HG02798 (cell line): ENCODE results near the gene SS18L1.
"Not testable (repeated sequence)": the region's sequence is repeated elsewhere in the genome, so short reads cannot be mapped to it uniquely, and the experiment has no call there.

Source experiments
- ATAC-seq: cut with Tn5 transposase; IDR thresholded peaks from one replicate; pipeline ENCODE4 v1.9.1; 2021; ENCODE audit warnings: mild to moderate bottlenecking; ENCODE audit not compliant: unreplicated experiment, poor library complexity

SS18L1 gene

GRCh38 chr20:62136283-62137091 lies 7.1 kb upstream of the SS18L1 start:
- ATAC-seq = peak; percentile 35

GRCh38 chr20:62137092-62137384 lies 6.5 kb upstream of the SS18L1 start:
- ATAC-seq = no peak

GRCh38 chr20:62137478-62138203 lies 5.9 kb upstream of the SS18L1 start:
- no peak for ATAC-seq

- no peak for ATAC-seq
Observed at GRCh38 chr20:62138204-62138543, 5.4 kb upstream of the SS18L1 start.

GRCh38 chr20:62138912-62139311 lies 4.7 kb upstream of the SS18L1 start:
- no peak for ATAC-seq

- ATAC-seq = no peak
Observed at GRCh38 chr20:62139636-62140035, 3.9 kb upstream of the SS18L1 start.

GRCh38 chr20:62141043-62141396 lies 2.5 kb upstream of the SS18L1 start:
- no peak for ATAC-seq

- no peak for ATAC-seq
Observed at GRCh38 chr20:62141397-62142251, 1.9 kb upstream of the SS18L1 start.

GRCh38 chr20:62142252-62143080 lies 1.1 kb upstream of the SS18L1 start:
- peak; percentile 17 for ATAC-seq

GRCh38 chr20:62143957-62144825 lies 622 bp downstream of the SS18L1 start:
- ATAC-seq = peak; percentile 27

- no peak for ATAC-seq
Observed at GRCh38 chr20:62145688-62146018, 2.1 kb downstream of the SS18L1 start.

GRCh38 chr20:62146019-62146755 lies 2.6 kb downstream of the SS18L1 start:
- no peak for ATAC-seq

GRCh38 chr20:62147125-62147524 lies 3.6 kb downstream of the SS18L1 start:
- no peak for ATAC-seq

- ATAC-seq = no peak
Observed at GRCh38 chr20:62147528-62147927, 4.0 kb downstream of the SS18L1 start.

GRCh38 chr20:62148383-62148782 lies 4.8 kb downstream of the SS18L1 start:
- not testable (repeated sequence) for ATAC-seq

- no peak for ATAC-seq
Observed at GRCh38 chr20:62148908-62149314, 5.3 kb downstream of the SS18L1 start.

GRCh38 chr20:62149532-62150309 lies 6.2 kb downstream of the SS18L1 start:
- no peak for ATAC-seq

GRCh38 chr20:62150310-62150575 lies 6.7 kb downstream of the SS18L1 start:
- ATAC-seq = no peak
